Mesothelial cell of epicardium (in vitro differentiated cells): ENCODE data around the gene ATP5MG. TPM values are rescaled to one million over a fixed set of nuclear protein-coding genes. Genes with fewer than 3 reads are reported as not detected.

Experiments
- DNase-seq, 2 experiments: peaks; one replicate each; pipeline ENCODE4 v3.0.0; 2021; ENCODE audit warnings: low spot score in 2 of 2; ENCODE audit not compliant: unreplicated experiment in 2 of 2
- H3K27ac Mint-ChIP-seq: 2 replicates; pipeline ENCODE4 v1.8.0; 2021; ENCODE audit warnings: mixed read lengths
- H3K27me3 Mint-ChIP-seq: 2 replicates; pipeline ENCODE4 v1.8.0; 2021; ENCODE audit warnings: low read depth, mixed read lengths
- H3K36me3 Mint-ChIP-seq: 2 replicates; pipeline ENCODE4 v1.8.0; 2021; ENCODE audit warnings: mixed read lengths
- H3K4me1 Mint-ChIP-seq: 2 replicates; pipeline ENCODE4 v1.8.0; 2021; ENCODE audit warnings: mixed read lengths
- H3K4me3 Mint-ChIP-seq: 2 replicates; pipeline ENCODE4 v1.8.0; 2021; ENCODE audit warnings: mild to moderate bottlenecking, moderate library complexity, mixed read lengths
- H3K9me3 Mint-ChIP-seq: 2 replicates; pipeline ENCODE4 v1.8.0; 2021; ENCODE audit warnings: mixed read lengths
- CTCF ChIP-seq: fragments of 200-600 bp; sonication (generic); IDR thresholded peaks from one replicate; pipeline ENCODE4 v1.5.0; 2021; ENCODE audit warnings: antibody characterized with exemption; ENCODE audit not compliant: unreplicated experiment
- total RNA-seq: library from RNA; stranded (reverse); gene quantifications from 3 replicates; pipeline ENCODE4 v1.2.1, GENCODE V29; 2021

ATP5MG gene
- total RNA-seq, 1 donor from 2014 or later: 180 TPM

- DNase-seq: no peak
- Mint-ChIP-seq H3K27ac (peak overlapping the region; percentile 4), H3K27me3 (no peaks in the 10 kb centered on the region), H3K4me1 (peaks cover 42% of the 10 kb centered on the region), H3K36me3 (peaks cover 7% of the 10 kb centered on the region), H3K9me3 (no peaks in the 10 kb centered on the region), H3K4me3 (no peak overlapping the region)
- TF ChIP-seq CTCF: no peak
Measured at GRCh38 chr11:118443590-118444218, 42.3 kb downstream of the ATP5MG start.

- no peak for TF ChIP-seq CTCF
- Mint-ChIP-seq H3K4me3 (no peak overlapping the region), H3K9me3 (no peaks in the 10 kb centered on the region), H3K27me3 (no peaks in the 10 kb centered on the region), H3K4me1 (peaks cover 14% of the 10 kb centered on the region), H3K36me3 (peaks cover 7% of the 10 kb centered on the region), H3K27ac (no peak overlapping the region)
- DNase-seq: no peak
Measured at GRCh38 chr11:118447423-118447822, 46.0 kb downstream of the ATP5MG start.

- Mint-ChIP-seq H3K36me3 (peaks cover 10% of the 10 kb centered on the region), H3K4me3 (no peak overlapping the region), H3K4me1 (peaks cover 9% of the 10 kb centered on the region), H3K9me3 (no peaks in the 10 kb centered on the region), H3K27me3 (no peaks in the 10 kb centered on the region), H3K27ac (no peak overlapping the region)
- TF ChIP-seq CTCF: no peak
- DNase-seq: no peak
Measured at GRCh38 chr11:118448294-118448693, 46.9 kb downstream of the ATP5MG start.

GRCh38 chr11:118449316-118449918, 48.0 kb downstream of the ATP5MG start:
- Mint-ChIP-seq H3K9me3 (no peaks in the 10 kb centered on the region), H3K27ac (no peak overlapping the region), H3K4me3 (no peak overlapping the region), H3K27me3 (no peaks in the 10 kb centered on the region), H3K36me3 (peaks cover 10% of the 10 kb centered on the region), H3K4me1 (peaks cover 3% of the 10 kb centered on the region)
- DNase-seq: no peak
- TF ChIP-seq CTCF: no peak

- no peaks in the 10 kb centered on the region for H3K9me3 Mint-ChIP-seq
- TF ChIP-seq CTCF: no peak
- no peaks in the 10 kb centered on the region for H3K27me3 Mint-ChIP-seq
- peaks cover 3% of the 10 kb centered on the region for H3K4me1 Mint-ChIP-seq
- H3K36me3 Mint-ChIP-seq: peaks cover 9% of the 10 kb centered on the region
- H3K27ac Mint-ChIP-seq: peak overlapping the region; percentile 21
- H3K4me3 Mint-ChIP-seq: no peak overlapping the region
- no peak for DNase-seq
Measured at GRCh38 chr11:118450451-118450850, 49.0 kb downstream of the ATP5MG start.

Other genes with a start within 250 kb of the ATP5MG start
- 1.2 to 1.9 TPM (median 1.5 TPM) in 3 replicates for gene SCN4B, start 248.8 kb upstream of the ATP5MG start, total RNA-seq
- 2.3 to 2.5 TPM (median 2.4 TPM) in 3 replicates for gene SCN2B, start 225.0 kb upstream of the ATP5MG start, total RNA-seq
- gene JAML, start 176.6 kb upstream of the ATP5MG start, total RNA-seq: not detected in 3 replicates
- 5.0 to 5.7 TPM (median 5.2 TPM) in 3 replicates for gene MPZL3, start 149.2 kb upstream of the ATP5MG start, total RNA-seq
- 32.3 to 36.9 TPM (median 32.8 TPM) in 3 replicates for gene MPZL2, start 137.3 kb upstream of the ATP5MG start, total RNA-seq
- gene CD3E, start 96.9 kb upstream of the ATP5MG start, total RNA-seq: not detected in 3 replicates
- not detected in 3 replicates for gene CD3D, start 58.9 kb upstream of the ATP5MG start, total RNA-seq
- gene CD3G, start 57.3 kb upstream of the ATP5MG start, total RNA-seq: not detected in 3 replicates
- gene UBE4A, start 42.0 kb upstream of the ATP5MG start, total RNA-seq: 40.5 to 41.5 TPM (median 41.5 TPM) in 3 replicates
- 83.6 to 85.8 TPM (median 83.7 TPM) in 3 replicates for gene KMT2A, start 34.9 kb downstream of the ATP5MG start, total RNA-seq
- 1.1 TPM in 3 replicates for gene TTC36, start 125.9 kb downstream of the ATP5MG start, total RNA-seq
- 46.1 to 48.0 TPM (median 46.7 TPM) in 3 replicates for gene TMEM25, start 129.6 kb downstream of the ATP5MG start, total RNA-seq
- gene IFT46, start 164.3 kb downstream of the ATP5MG start, total RNA-seq: 22.3 to 24.1 TPM (median 23.7 TPM) in 3 replicates
- 139 to 144 TPM (median 140 TPM) in 3 replicates for gene ARCN1, start 170.8 kb downstream of the ATP5MG start, total RNA-seq
- gene PHLDB1, start 206.0 kb downstream of the ATP5MG start, total RNA-seq: 138 to 148 TPM (median 139 TPM) in 3 replicates